Neuronal stem cell (in vitro differentiated cells): ENCODE data around the gene ITSN2.

Experiments
- DNase-seq: peaks from one replicate; pipeline ENCODE4 v3.0.0-alpha.2; 2013; ENCODE audit warnings: low spot score
- H2AFZ ChIP-seq: one replicate; pipeline ENCODE4 v1.6.1; 2013; ENCODE audit warnings: mild to moderate bottlenecking, low read length, inconsistent platforms
- H2AK5ac ChIP-seq: 2 replicates; pipeline ENCODE4 v1.6.1; 2013; ENCODE audit warnings: low read depth, mild to moderate bottlenecking, inconsistent platforms, low read length, moderate library complexity, mixed read lengths
- H2BK120ac ChIP-seq: 2 replicates; pipeline ENCODE4 v1.6.1; 2013; ENCODE audit warnings: low read depth, mild to moderate bottlenecking, inconsistent platforms, low read length, moderate library complexity, mixed read lengths
- H2BK12ac ChIP-seq: one replicate; pipeline ENCODE4 v1.6.1; 2013; ENCODE audit warnings: low read length, inconsistent platforms
- H2BK15ac ChIP-seq: 2 replicates; pipeline ENCODE4 v1.6.1; 2013; ENCODE audit warnings: mild to moderate bottlenecking, low read length, inconsistent platforms, mixed read lengths
- H2BK5ac ChIP-seq: one replicate; pipeline ENCODE4 v1.6.1; 2013; ENCODE audit warnings: inconsistent platforms, mild to moderate bottlenecking, low read length, moderate library complexity
- H3K14ac ChIP-seq: one replicate; pipeline ENCODE4 v1.6.1; 2013; ENCODE audit warnings: low read length, inconsistent platforms
- H3K18ac ChIP-seq: 2 replicates; pipeline ENCODE4 v1.6.1; 2013; ENCODE audit warnings: low read length, inconsistent platforms
- H3K23ac ChIP-seq: 2 replicates; pipeline ENCODE4 v1.6.1; 2013; ENCODE audit warnings: low read depth, mild to moderate bottlenecking, mixed read lengths, low read length, inconsistent platforms; ENCODE audit not compliant: poor library complexity
- H3K27ac ChIP-seq: replicated peaks from 3 replicates; pipeline ENCODE4 v1.5.1; 2013; ENCODE audit warnings: low read length, inconsistent platforms
- H3K27me3 ChIP-seq, 3 experiments: 2 replicates each; pipeline ENCODE4 v1.6.1; 2013; ENCODE audit warnings: low read length in 3 of 3, mild to moderate bottlenecking in 2 of 3, inconsistent platforms in 1 of 3, low read depth in 1 of 3, mixed read lengths in 1 of 3, moderate library complexity in 1 of 3; ENCODE audit not compliant: control insufficient read depth in 3 of 3, insufficient read depth in 3 of 3
- H3K36me3 ChIP-seq, 2 donors: replicated peaks in 1 of 2; 2 replicates each; pipeline ENCODE4 v1.6.1; 2013; ENCODE audit warnings: low read length in 2 of 2; ENCODE audit not compliant: control insufficient read depth in 2 of 2, insufficient read depth in 2 of 2
- H3K4ac ChIP-seq: 2 replicates; pipeline ENCODE4 v1.6.1; 2013; ENCODE audit warnings: inconsistent platforms, mild to moderate bottlenecking, low read length, moderate library complexity
- H3K4me1 ChIP-seq, 2 donors: 1 replicate in 1 of 2; 2 replicates in 1 of 2; pipeline ENCODE4 v1.6.1; 2013; ENCODE audit warnings: low read length in 2 of 2, low read depth in 1 of 2; ENCODE audit not compliant: control insufficient read depth in 2 of 2, insufficient read depth in 1 of 2
- H3K4me2 ChIP-seq: one replicate; pipeline ENCODE4 v1.6.1; 2013; ENCODE audit warnings: mild to moderate bottlenecking, low read length, inconsistent platforms; ENCODE audit not compliant: insufficient read depth, poor library complexity, severe bottlenecking
- H3K4me3 ChIP-seq, 2 donors: 2 replicates each; pipeline ENCODE4 v1.5.1; 2013; ENCODE audit warnings: low read length in 2 of 2, mild to moderate bottlenecking in 2 of 2, inconsistent platforms in 1 of 2, moderate library complexity in 1 of 2
- H3K79me1 ChIP-seq: one replicate; pipeline ENCODE4 v1.6.1; 2013; ENCODE audit warnings: low read depth, mild to moderate bottlenecking, inconsistent platforms, low read length, moderate library complexity
- H3K9ac ChIP-seq: one replicate; pipeline ENCODE4 v1.6.1; 2013; ENCODE audit warnings: mild to moderate bottlenecking, low read depth, low read length, inconsistent platforms; ENCODE audit not compliant: poor library complexity
- H3K9me3 ChIP-seq, 2 donors: replicated peaks in 1 of 2; 2 replicates each; pipeline versions ENCODE3 to v1.6.1; 2013; ENCODE audit warnings: low read length in 2 of 2, mild to moderate bottlenecking in 2 of 2, inconsistent platforms in 1 of 2, low read depth in 1 of 2, mixed read lengths in 1 of 2, moderate library complexity in 1 of 2; ENCODE audit not compliant: control insufficient read depth in 2 of 2, insufficient read depth in 1 of 2
- H4K8ac ChIP-seq: one replicate; pipeline ENCODE4 v1.6.1; 2013; ENCODE audit warnings: low read depth, mild to moderate bottlenecking, inconsistent platforms, low read length, moderate library complexity
- H4K91ac ChIP-seq: one replicate; pipeline ENCODE4 v1.6.1; 2013; ENCODE audit warnings: low read length, low read depth, mild to moderate bottlenecking, inconsistent platforms; ENCODE audit not compliant: poor library complexity
- WGBS, 2 donors: extraction: QIAGEN DNeasy Blood & Tissue Kit; methylation state at CpG; one replicate each; pipeline ENCODE4 v1.1.7; 2013; ENCODE audit warnings: missing lambda C conversion rate in 2 of 2, mixed read lengths in 1 of 2; ENCODE audit not compliant: insufficient read length in 2 of 2, insufficient replicate concordance in 1 of 2; ENCODE audit errors: extremely low coverage in 2 of 2; 5-methylcytosine and 5-hydroxymethylcytosine counted together

ITSN2 gene

DNA sequence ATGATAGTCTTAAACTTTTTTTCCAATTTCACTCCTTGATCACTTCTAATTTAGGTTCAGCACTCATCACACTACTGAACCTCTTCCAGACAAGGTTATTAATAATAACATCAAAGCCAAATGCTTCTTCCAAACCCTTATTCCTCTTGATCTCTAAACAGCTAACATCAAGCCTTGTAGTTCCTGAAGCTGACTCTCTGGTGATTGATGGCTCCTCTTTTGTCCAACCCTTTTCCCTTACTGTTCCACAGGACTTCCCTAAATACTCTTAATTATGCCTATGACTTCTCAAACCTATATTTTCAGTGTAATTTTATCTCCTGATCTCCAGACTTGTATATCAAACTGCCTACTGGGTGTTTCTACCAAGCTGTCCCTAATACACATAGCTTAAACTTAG lies 101.6 kb downstream of the ITSN2 start:
- H2BK15ac ChIP-seq: no peak overlapping the region
- no peak overlapping the region for H4K8ac ChIP-seq
- no peak overlapping the region for H2AK5ac ChIP-seq
- H3K79me1 ChIP-seq: no peaks in the 10 kb centered on the region
- H3K27me3 ChIP-seq: no peaks in the 10 kb centered on the region
- H4K91ac ChIP-seq: no peak overlapping the region
- no peak overlapping the region for H3K4me3 ChIP-seq
- H3K4me1 ChIP-seq: no peaks in the 10 kb centered on the region
- H3K4ac ChIP-seq: no peak overlapping the region
- H3K36me3 ChIP-seq: peaks cover 1 to 4% of the 10 kb centered on the region in 2 donors
- no peak overlapping the region for H2AFZ ChIP-seq
- H3K9me3 ChIP-seq: no peaks in the 10 kb centered on the region
- H2BK120ac ChIP-seq: no peak overlapping the region
- H3K14ac ChIP-seq: no peak overlapping the region
- H2BK12ac ChIP-seq: no peak overlapping the region
- no peak overlapping the region for H3K23ac ChIP-seq
- H2BK5ac ChIP-seq: no peak overlapping the region
- no peak overlapping the region for H3K4me2 ChIP-seq
- no peak overlapping the region for H3K9ac ChIP-seq
- H3K18ac ChIP-seq: no peak overlapping the region
- no peak overlapping the region for H3K27ac ChIP-seq
- DNase-seq: no peak

DNA sequence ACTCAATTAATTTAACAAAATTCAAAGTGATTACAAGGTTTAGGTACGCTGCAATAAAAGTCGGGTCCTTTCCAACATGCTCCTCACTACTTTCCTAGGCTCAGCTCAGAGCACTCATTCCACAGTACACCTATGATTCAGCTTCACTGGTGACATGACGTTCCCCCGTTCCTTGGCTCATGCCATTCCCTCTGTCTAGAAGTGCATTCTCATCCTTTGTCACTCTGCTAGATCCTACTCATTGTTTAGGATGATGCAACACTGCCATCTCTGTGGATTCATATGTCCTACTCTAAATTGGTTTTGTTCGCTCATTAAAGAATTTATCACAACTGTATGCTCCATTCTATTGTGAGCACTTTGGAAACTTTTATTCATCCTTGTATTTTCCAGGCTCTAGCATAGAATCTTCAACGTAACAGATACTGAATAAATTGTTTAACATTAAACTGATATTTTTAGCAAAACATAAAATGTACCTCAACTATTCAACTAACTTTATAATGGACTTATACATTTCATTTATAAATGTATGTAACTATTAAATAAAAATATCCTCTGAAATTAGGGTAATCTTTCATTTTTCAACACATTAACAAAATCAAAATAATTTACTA lies 106.9 kb downstream of the ITSN2 start:
- no CpG with 5 or more reads among the region's 6 CpGs for WGBS, 2 donors
- no peak overlapping the region for H3K18ac ChIP-seq
- no peak overlapping the region for H3K23ac ChIP-seq
- no peak for DNase-seq
- no peak overlapping the region for H2BK15ac ChIP-seq
- H2AK5ac ChIP-seq: no peak overlapping the region
- no peak overlapping the region for H2BK12ac ChIP-seq
- no peaks in the 10 kb centered on the region for H3K27me3 ChIP-seq
- no peak overlapping the region for H3K9ac ChIP-seq
- no peaks in the 10 kb centered on the region for H3K79me1 ChIP-seq
- H2BK120ac ChIP-seq: no peak overlapping the region
- H3K36me3 ChIP-seq: peaks cover 0 to 8% of the 10 kb centered on the region in 2 donors
- H4K8ac ChIP-seq: no peak overlapping the region
- H4K91ac ChIP-seq: no peak overlapping the region
- H2BK5ac ChIP-seq: no peak overlapping the region
- no peak overlapping the region for H3K27ac ChIP-seq
- peaks cover 0 to 2% of the 10 kb centered on the region in 2 donors for H3K4me1 ChIP-seq
- H3K9me3 ChIP-seq: no peaks in the 10 kb centered on the region
- no peak overlapping the region for H3K4ac ChIP-seq
- H2AFZ ChIP-seq: no peak overlapping the region
- no peak overlapping the region for H3K14ac ChIP-seq
- H3K4me2 ChIP-seq: no peak overlapping the region
- no peak overlapping the region for H3K4me3 ChIP-seq

DNA sequence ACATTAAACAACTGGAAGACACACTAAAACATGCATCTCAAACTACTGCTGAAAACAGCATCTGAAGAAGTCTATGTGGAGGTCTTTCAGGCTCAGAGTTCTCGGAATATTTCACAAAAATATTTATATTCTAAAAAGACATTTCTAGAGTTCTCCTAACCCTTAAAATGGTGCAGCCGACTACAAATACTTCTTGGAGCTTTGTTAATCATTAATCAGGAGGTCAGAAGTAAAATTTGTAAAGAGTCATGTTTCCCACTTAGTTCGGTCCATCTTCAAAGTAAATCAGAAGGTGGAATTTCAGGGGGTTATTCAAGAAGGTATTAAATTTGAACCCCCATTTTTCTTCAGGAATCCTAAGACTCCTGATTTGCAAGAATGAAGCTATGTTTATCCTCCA lies 112.7 kb downstream of the ITSN2 start:
- H3K23ac ChIP-seq: no peak overlapping the region
- no peak overlapping the region for H4K91ac ChIP-seq
- H4K8ac ChIP-seq: no peak overlapping the region
- no peak overlapping the region for H2BK15ac ChIP-seq
- H3K14ac ChIP-seq: no peak overlapping the region
- no CpG with 5 or more reads among the region's 3 CpGs for WGBS, 2 donors
- H2BK12ac ChIP-seq: no peak overlapping the region
- H3K4me3 ChIP-seq: no peak overlapping the region
- H2AFZ ChIP-seq: no peak overlapping the region
- no peak overlapping the region for H2BK5ac ChIP-seq
- no peak overlapping the region for H3K4ac ChIP-seq
- H3K27me3 ChIP-seq: no peaks in the 10 kb centered on the region
- H3K9ac ChIP-seq: no peak overlapping the region
- no peaks in the 10 kb centered on the region for H3K79me1 ChIP-seq
- no peak overlapping the region for H2BK120ac ChIP-seq
- H2AK5ac ChIP-seq: no peak overlapping the region
- H3K4me2 ChIP-seq: no peak overlapping the region
- no peak overlapping the region for H3K27ac ChIP-seq
- peaks cover 0 to 22% of the 10 kb centered on the region in 2 donors for H3K36me3 ChIP-seq
- no peak for DNase-seq
- H3K18ac ChIP-seq: no peak overlapping the region
- H3K4me1 ChIP-seq: no peaks in the 10 kb centered on the region
- H3K9me3 ChIP-seq: no peaks in the 10 kb centered on the region

DNA sequence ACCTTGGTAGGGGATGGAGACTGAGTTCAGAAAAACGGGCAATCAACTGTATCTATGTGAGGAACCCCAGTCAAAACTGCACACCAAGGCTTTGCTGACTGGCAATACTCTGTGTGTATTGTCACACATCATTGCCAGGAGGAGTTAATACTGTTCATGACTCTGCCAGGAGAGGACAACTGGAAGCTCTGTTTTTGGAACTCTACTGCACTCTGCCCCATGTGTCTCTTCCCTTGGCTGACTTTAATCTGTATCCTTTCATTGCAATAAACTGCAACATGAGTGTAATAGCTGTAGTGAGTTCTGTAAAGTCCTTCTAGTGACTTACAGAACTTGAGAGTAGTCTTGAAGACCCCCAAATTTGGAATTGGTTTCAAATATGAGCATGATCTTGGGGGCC lies 113.2 kb downstream of the ITSN2 start:
- H3K4me3 ChIP-seq: no peak overlapping the region
- no peak for DNase-seq
- H2AFZ ChIP-seq: no peak overlapping the region

More for the DNA sequence above, 113.2 kb downstream of the ITSN2 start:
- Histone ChIP-seq H3K23ac (no peak overlapping the region), H3K27ac (no peak overlapping the region), H3K4me1 (no peaks in the 10 kb centered on the region), H3K27me3 (no peaks in the 10 kb centered on the region), H3K18ac (no peak overlapping the region), H3K79me1 (no peaks in the 10 kb centered on the region), H3K36me3 (peaks cover 0 to 21% of the 10 kb centered on the region in 2 donors), H4K91ac (no peak overlapping the region), H2BK5ac (no peak overlapping the region), H3K4me2 (no peak overlapping the region), H2BK15ac (no peak overlapping the region), H3K4ac (no peak overlapping the region), H3K14ac (no peak overlapping the region), H2BK12ac (no peak overlapping the region), H2BK120ac (no peak overlapping the region), H3K9ac (no peak overlapping the region), H3K9me3 (no peaks in the 10 kb centered on the region), H4K8ac (no peak overlapping the region), H2AK5ac (no peak overlapping the region)
- WGBS, 2 donors: no CpG with 5 or more reads among the region's 1 CpG
